ENCODE data around the gene MARCHF2. TPM values are rescaled to one million over a fixed set of nuclear protein-coding genes. Genes with fewer than 3 reads are reported as not detected.

The MARCHF2 gene
- polyA plus RNA-seq, 1 of the 3 experiments (the other 2 are of a cell fraction): 57.2 TPM

- Histone ChIP-seq H3K27ac (ENCODE audit: low read depth in 2 of 2, low read length in 1 of 2) (no peak overlapping the region), H3K27me3 (ENCODE audit: insufficient read depth) (no peaks in the 10 kb centered on the region), H3K4me1 (ENCODE audit: control insufficient read depth in 1 of 2, insufficient read depth in 2 of 2, low read depth in 1 of 2, low read length in 1 of 2) (peaks cover 0 to 21% of the 10 kb centered on the region in 2 experiments; a peak in 2 of 4 replicates), H3K9me3 (no peaks in the 10 kb centered on the region), H3F3A (replicated peaks; ENCODE audit: insufficient read depth) (no peaks in the 10 kb centered on the region), H3K4me2 (no peak overlapping the region), H3K79me2 (ENCODE audit: insufficient read depth) (peaks cover 74% of the 10 kb centered on the region), H3K9ac (no peak overlapping the region), H4K20me1 (ENCODE audit: insufficient read depth) (peaks cover 64% of the 10 kb centered on the region), H3K4me3 (ENCODE audit: low read depth in 2 of 2, low read length in 1 of 2) (no peak overlapping the region), H2AFZ (ENCODE audit: low read depth) (no peak overlapping the region), H3K9me2 (no peaks in the 10 kb centered on the region), H3K36me3 (replicated peaks in 1 of 2; ENCODE audit: control insufficient read depth in 1 of 2, insufficient read depth in 2 of 2, low read length in 1 of 2) (peaks cover 0 to 12% of the 10 kb centered on the region in 2 experiments)
- DNase-seq: peak; percentile 27
- POLR2A ChIA-PET: interaction anchor here (1.3 kb wide), 1 partner anchor 116 kb away, joined by 5 read pairs; the partner anchor contains the start of gene ZNF414
- no peak for TF ChIP-seq TAF1 (IDR thresholded peaks at IDR 0.05; ENCODE audit: borderline replicate concordance, low read depth, low read length)
- no peak for TF ChIP-seq TEAD4 (IDR thresholded peaks at IDR 0.05; ENCODE audit: borderline replicate concordance, insufficient read depth)
- no peak for TF ChIP-seq YY1 (IDR thresholded peaks at IDR 0.05; ENCODE audit: low read depth)
- no peak for TF ChIP-seq USF1 (IDR thresholded peaks at IDR 0.05; ENCODE audit: borderline replicate concordance, low read depth)
- TF ChIP-seq MAX (IDR thresholded peaks at IDR 0.05; ENCODE audit: low read depth): no peak
- no peak for TF ChIP-seq NRF1 (IDR thresholded peaks at IDR 0.05; ENCODE audit: low read depth, low read length)
- no peak for TF ChIP-seq RFX5 (IDR thresholded peaks at IDR 0.05; ENCODE audit: low read length)
- no peak for TF ChIP-seq RAD21 (IDR thresholded peaks at IDR 0.05; ENCODE audit: low read length)
- TF ChIP-seq EZH2phosphoT487 (IDR thresholded peaks at IDR 0.05; ENCODE audit: borderline replicate concordance, low read depth): no peak
- TF ChIP-seq PBX3 (IDR thresholded peaks at IDR 0.05): no peak
- no peak for TF ChIP-seq NFIC (IDR thresholded peaks at IDR 0.05; ENCODE audit: borderline replicate concordance)
- no peak for TF ChIP-seq GABPA (IDR thresholded peaks at IDR 0.05; ENCODE audit: low read depth)
- TF ChIP-seq CHD2 (IDR thresholded peaks at IDR 0.05; ENCODE audit: low read length, partially characterized antibody): no peak
- TF ChIP-seq MEF2A (IDR thresholded peaks at IDR 0.05; ENCODE audit: borderline replicate concordance, low read depth): no peak
- TF ChIP-seq EP300 (IDR thresholded peaks at IDR 0.05; ENCODE audit: borderline replicate concordance in 1 of 2, low read depth in 1 of 2, low read length in 1 of 2): no peak
- no peak for TF ChIP-seq FOSL2 (IDR thresholded peaks at IDR 0.05; ENCODE audit: borderline replicate concordance, low read depth)
- TF ChIP-seq JUND (IDR thresholded peaks at IDR 0.05): no peak
- TF ChIP-seq FOXJ3 (CRISPR knock-in tag; IDR thresholded peaks at IDR 0.05): no peak
- no peak for TF ChIP-seq REST (IDR thresholded peaks at IDR 0.05; ENCODE audit: low read depth, low read length)
- CTCF ChIA-PET: interaction anchor here (0.8 to 2.8 kb wide), 6 partner anchors 12 to 183 kb away, joined by 3 to 42 read pairs (median 4); no protein-coding TSS in a partner anchor
- 73% methylated on average over 7 of the region's 7 CpGs for WGBS (ENCODE audit: low lambda C conversion rate)
Measured at GRCh38 chr19:8397271-8397670, 15.8 kb upstream of the MARCHF2 start.
